IMR-90 (cell line): ENCODE data around the gene GSG1L. TPM values are rescaled to one million over a fixed set of nuclear protein-coding genes. Genes with fewer than 3 reads are reported as not detected.

Source experiments
- ATAC-seq: fragments of 200-7000 bp; cut with Tn5 transposase; 2 replicates; pipeline ENCODE4 v1.9.1; 2020; ENCODE audit warnings: low read depth, mild to moderate bottlenecking, moderate library complexity
- BruUV-seq: library from RNA; stranded (reverse); fragments of 400-500 nt; replicated peaks from 2 replicates; lab custom pipeline; 2021; lab: Mats Ljungman, UMichigan
- CTCF ChIA-PET: fragments of 300-600 bp; formaldehyde crosslinking; extraction: SDS; loops from one replicate; lab custom pipeline; 2021; ENCODE audit warnings: antibody characterized with exemption; lab: Yijun Ruan, JAX
- POLR2A ChIA-PET: fragments of 300-600 bp; sonication (Branson Sonifier 250); formaldehyde crosslinking; loops from one replicate; lab custom pipeline; 2022; ENCODE audit warnings: antibody characterized with exemption; ENCODE audit not compliant: unreplicated experiment; lab: Charles Lee
- DNase-seq: peaks from one replicate; pipeline ENCODE4 v3.0.0; 2013
- H2AFZ ChIP-seq: replicated peaks from 2 replicates; pipeline ENCODE3; 2013; ENCODE audit warnings: low read length, mild to moderate bottlenecking; ENCODE audit not compliant: poor library complexity
- H2AK5ac ChIP-seq: 2 replicates; pipeline ENCODE4 v1.6.1; 2013; ENCODE audit warnings: low read depth, low read length, inconsistent platforms
- H2AK9ac ChIP-seq: replicated peaks from 2 replicates; pipeline ENCODE3; 2013; ENCODE audit warnings: mild to moderate bottlenecking, low read depth, low read length, moderate library complexity; ENCODE audit not compliant: poor library complexity
- H2BK120ac ChIP-seq: 2 replicates; pipeline ENCODE4 v1.6.1; 2013; ENCODE audit warnings: low read depth, low read length, inconsistent platforms
- H2BK15ac ChIP-seq: 3 replicates; pipeline ENCODE4 v1.6.1; 2013; ENCODE audit warnings: low read depth, low read length, inconsistent platforms
- H2BK20ac ChIP-seq: 2 replicates; pipeline ENCODE4 v1.6.1; 2013; ENCODE audit warnings: low read depth, mild to moderate bottlenecking, inconsistent platforms, low read length, moderate library complexity
- H2BK5ac ChIP-seq: 2 replicates; pipeline ENCODE4 v1.6.1; 2013; ENCODE audit warnings: mild to moderate bottlenecking, low read depth, low read length, inconsistent platforms; ENCODE audit not compliant: poor library complexity, severe bottlenecking
- H3K14ac ChIP-seq: replicated peaks from 2 replicates; pipeline ENCODE4 v1.6.1; 2013; ENCODE audit warnings: low read depth, low read length, inconsistent platforms
- H3K18ac ChIP-seq: 2 replicates; pipeline ENCODE4 v1.6.1; 2013; ENCODE audit warnings: low read depth, low read length, control low read depth
- H3K23ac ChIP-seq: 2 replicates; pipeline ENCODE4 v1.6.1; 2013; ENCODE audit warnings: low read depth, low read length, inconsistent platforms
- H3K27ac ChIP-seq: 2 replicates; pipeline ENCODE4 v1.5.1; 2013; ENCODE audit warnings: mild to moderate bottlenecking, control low read depth, low read length; ENCODE audit not compliant: insufficient read depth
- H3K27me3 ChIP-seq: 2 replicates; pipeline ENCODE4 v1.6.1; 2013; ENCODE audit warnings: low read length; ENCODE audit not compliant: control insufficient read depth, insufficient read depth
- H3K36me3 ChIP-seq: 2 replicates; pipeline ENCODE4 v1.6.1; 2013; ENCODE audit warnings: low read length, mixed read lengths; ENCODE audit not compliant: control insufficient read depth, insufficient read depth
- H3K4ac ChIP-seq: 2 replicates; pipeline ENCODE4 v1.6.1; 2013; ENCODE audit warnings: low read depth, low read length, inconsistent platforms
- H3K4me1 ChIP-seq: 2 replicates; pipeline ENCODE4 v1.6.1; 2013; ENCODE audit warnings: low read length, mixed read lengths; ENCODE audit not compliant: control insufficient read depth, insufficient read depth
- H3K4me2 ChIP-seq: 2 replicates; pipeline ENCODE4 v1.6.1; 2013; ENCODE audit warnings: low read depth, mild to moderate bottlenecking, control low read depth, low read length, moderate library complexity
- H3K4me3 ChIP-seq: 2 replicates; pipeline ENCODE4 v1.5.1; 2013; ENCODE audit warnings: low read depth, mild to moderate bottlenecking, control low read depth, low read length, moderate library complexity; ENCODE audit not compliant: insufficient read depth
- H3K56ac ChIP-seq: 2 replicates; pipeline ENCODE4 v1.6.1; 2013; ENCODE audit warnings: low read length, inconsistent platforms; ENCODE audit not compliant: insufficient read depth; ENCODE audit errors: extremely low read depth
- H3K79me1 ChIP-seq, 2 experiments: 2 replicates each; pipeline ENCODE4 v1.6.1; 2013; ENCODE audit warnings: low read length in 2 of 2, inconsistent platforms in 1 of 2, low read depth in 1 of 2
- H3K9ac ChIP-seq: 2 replicates; pipeline ENCODE4 v1.6.1; 2013; ENCODE audit warnings: low read depth, low read length, control low read depth
- H3K9me1 ChIP-seq: 2 replicates; pipeline ENCODE4 v1.6.1; 2013; ENCODE audit warnings: low read length, inconsistent platforms; ENCODE audit not compliant: insufficient read depth
- H3K9me3 ChIP-seq: 2 replicates; pipeline ENCODE4 v1.6.1; 2013; ENCODE audit warnings: low read length; ENCODE audit not compliant: control insufficient read depth, insufficient read depth
- H4K20me1 ChIP-seq: 2 replicates; pipeline ENCODE4 v1.6.1; 2013; ENCODE audit warnings: low read length, inconsistent platforms; ENCODE audit not compliant: insufficient read depth
- H4K5ac ChIP-seq: 2 replicates; pipeline ENCODE4 v1.6.1; 2013; ENCODE audit warnings: mild to moderate bottlenecking, low read depth, low read length, control low read depth
- H4K8ac ChIP-seq, 2 experiments: 2 replicates each; pipeline ENCODE4 v1.6.1; 2013; ENCODE audit warnings: low read depth in 2 of 2, low read length in 2 of 2, control low read depth in 1 of 2, inconsistent platforms in 1 of 2
- H4K91ac ChIP-seq: 2 replicates; pipeline ENCODE4 v1.6.1; 2013; ENCODE audit warnings: low read depth, low read length, inconsistent platforms; ENCODE audit not compliant: insufficient read depth
- CEBPB ChIP-seq: IDR thresholded peaks from 2 replicates; pipeline ENCODE4 v1.6.1; 2012; ENCODE audit warnings: low read depth, low read length, improper control_type of control experiment
- MAFK ChIP-seq: IDR thresholded peaks from 2 replicates; pipeline ENCODE4 v1.6.1; 2012; ENCODE audit warnings: low read depth, low read length, improper control_type of control experiment
- MXI1 ChIP-seq: IDR thresholded peaks from 2 replicates; pipeline ENCODE4 v1.6.1; 2012; ENCODE audit warnings: low read depth, mild to moderate bottlenecking, low read length, moderate library complexity, borderline replicate concordance
- POLR2A ChIP-seq: IDR thresholded peaks from 2 replicates; pipeline ENCODE4 v1.6.1; 2012; ENCODE audit warnings: mild to moderate bottlenecking, low read depth, low read length
- RAD21 ChIP-seq: IDR thresholded peaks from 2 replicates; pipeline ENCODE4 v1.6.1; 2012; ENCODE audit warnings: low read length, improper control_type of control experiment
- RFX5 ChIP-seq: IDR thresholded peaks from 2 replicates; pipeline ENCODE4 v1.8.0; 2012; ENCODE audit warnings: low read depth, mild to moderate bottlenecking, low read length, moderate library complexity
- WGBS, 2 experiments: methylation state at CpG; one replicate each; pipeline versions ENCODE4 v1.1.5 to v1.1.7; 2013; ENCODE audit warnings: missing lambda C conversion rate in 2 of 2; ENCODE audit not compliant: insufficient read length in 1 of 2; ENCODE audit errors: extremely low coverage in 2 of 2; 5-methylcytosine and 5-hydroxymethylcytosine counted together
- dilution Hi-C: fragments of 300-500 bp; cut with HindIII; formaldehyde crosslinking; loops from one replicate; pipeline ENCODE4 v1.14.3; 2018; ENCODE audit warnings: low sequenced_read_pairs; ENCODE audit not compliant: unreplicated experiment
- in situ Hi-C: fragments of 300-500 bp; cut with MboI; formaldehyde crosslinking; loops from 3 replicates; pipeline ENCODE4 v1.14.3; 2019; ENCODE audit warnings: low sequenced_read_pairs, inconsistent platforms, mixed read lengths
- intact Hi-C: fragments of 100-400 bp; cut with micrococcal nuclease; formaldehyde crosslinking; loops from 2 replicates; pipeline ENCODE4 v1.10.0; 2022
- polyA plus RNA-seq, 3 experiments: library from polyadenylated mRNA; depleted of rRNA; stranded (reverse); fragments of >200 nt; gene quantifications; 2 replicates each; pipeline ENCODE4 v1.2.3, GENCODE V29; 2012; ENCODE audit warnings: low replicate concordance in 1 of 3
- total RNA-seq: library from RNA; depleted of rRNA; stranded (reverse); fragments of >200 nt; gene quantifications from 2 replicates; pipeline ENCODE4 v1.2.3, GENCODE V29; 2012
- TF ChIP-seq, protein P1 (sequence below): fragments of 150-350 bp; IDR thresholded peaks from 2 replicates; pipeline ENCODE4 v1.6.1; 2017; ENCODE audit warnings: mild to moderate bottlenecking, antibody characterized with exemption, low read length, low read depth
- TF ChIP-seq, protein P2 (sequence below): fragments of 150-350 bp; IDR thresholded peaks from 2 replicates; pipeline ENCODE4 v1.6.1; 2016; ENCODE audit warnings: low read depth, mild to moderate bottlenecking, low read length, moderate library complexity, borderline replicate concordance

Gene GSG1L
- total and polyA plus RNA-seq, 2 of the 4 experiments (the other 2 are of a cell fraction) = not detected

DNA sequence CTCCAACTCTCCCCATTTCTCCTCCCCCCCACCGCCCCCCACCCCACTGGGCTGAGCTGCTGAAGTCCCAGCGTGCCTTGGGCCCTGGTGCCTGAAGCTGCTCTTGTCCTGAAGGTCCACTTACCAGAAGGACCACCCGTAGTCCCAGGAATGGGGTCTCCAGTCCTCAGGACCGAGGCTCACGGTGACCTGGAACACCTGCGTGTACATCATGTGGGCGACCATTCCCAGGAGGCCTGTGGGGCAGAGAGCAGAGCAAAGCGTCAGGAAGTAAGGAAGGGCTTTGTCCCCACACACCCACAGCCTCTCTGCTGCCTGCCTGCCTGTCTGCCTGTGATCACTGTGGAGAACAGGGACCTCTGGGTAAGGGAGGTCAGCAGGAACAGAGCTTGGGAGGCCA lies 218.7 kb downstream of the GSG1L start:
- no peak overlapping the region for H3K56ac ChIP-seq
- no peak overlapping the region for H4K5ac ChIP-seq
- no peaks in the 10 kb centered on the region for H3K4me1 ChIP-seq
- H3K9me1 ChIP-seq = no peaks in the 10 kb centered on the region
- no peak overlapping the region for H3K4me3 ChIP-seq
- no peak for TF ChIP-seq RAD21
- TF ChIP-seq MXI1 = no peak
- TF ChIP-seq, protein P1, sequence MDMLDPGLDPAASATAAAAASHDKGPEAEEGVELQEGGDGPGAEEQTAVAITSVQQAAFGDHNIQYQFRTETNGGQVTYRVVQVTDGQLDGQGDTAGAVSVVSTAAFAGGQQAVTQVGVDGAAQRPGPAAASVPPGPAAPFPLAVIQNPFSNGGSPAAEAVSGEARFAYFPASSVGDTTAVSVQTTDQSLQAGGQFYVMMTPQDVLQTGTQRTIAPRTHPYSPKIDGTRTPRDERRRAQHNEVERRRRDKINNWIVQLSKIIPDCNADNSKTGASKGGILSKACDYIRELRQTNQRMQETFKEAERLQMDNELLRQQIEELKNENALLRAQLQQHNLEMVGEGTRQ = no peak
- TF ChIP-seq RFX5 = no peak
- TF ChIP-seq POLR2A = no peak
- no peak for TF ChIP-seq CEBPB
- TF ChIP-seq MAFK = no peak
- TF ChIP-seq, protein P2, sequence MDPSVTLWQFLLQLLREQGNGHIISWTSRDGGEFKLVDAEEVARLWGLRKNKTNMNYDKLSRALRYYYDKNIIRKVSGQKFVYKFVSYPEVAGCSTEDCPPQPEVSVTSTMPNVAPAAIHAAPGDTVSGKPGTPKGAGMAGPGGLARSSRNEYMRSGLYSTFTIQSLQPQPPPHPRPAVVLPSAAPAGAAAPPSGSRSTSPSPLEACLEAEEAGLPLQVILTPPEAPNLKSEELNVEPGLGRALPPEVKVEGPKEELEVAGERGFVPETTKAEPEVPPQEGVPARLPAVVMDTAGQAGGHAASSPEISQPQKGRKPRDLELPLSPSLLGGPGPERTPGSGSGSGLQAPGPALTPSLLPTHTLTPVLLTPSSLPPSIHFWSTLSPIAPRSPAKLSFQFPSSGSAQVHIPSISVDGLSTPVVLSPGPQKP = no peak
- H4K20me1 ChIP-seq = no peaks in the 10 kb centered on the region
- no peaks in the 10 kb centered on the region for H3K36me3 ChIP-seq
- no peak overlapping the region for H2BK15ac ChIP-seq
- dilution Hi-C loops (no loop called here), intact Hi-C loops (no loop called here), in situ Hi-C loops (no loop called here)
- H3K27me3 ChIP-seq = peaks cover 11% of the 10 kb centered on the region
- no peak overlapping the region for H3K4me2 ChIP-seq
- no peak overlapping the region for H3K9ac ChIP-seq
- H2BK5ac ChIP-seq = no peak overlapping the region
- WGBS, 2 experiments = 40% methylated on average over 2 of the region's 8 CpGs; no CpG with 5 or more reads in 1 of the 2 experiments
- H2AFZ ChIP-seq = no peak overlapping the region
- DNase-seq (no peak), ATAC-seq (no peak)
- H3K4ac ChIP-seq = no peak overlapping the region
- no peaks in the 10 kb centered on the region for H3K79me1 ChIP-seq
- no peak overlapping the region for H3K27ac ChIP-seq
- no peak overlapping the region for H3K18ac ChIP-seq
- no peak overlapping the region for H3K14ac ChIP-seq
- BruUV-seq = no TSS peak
- no peak overlapping the region for H4K91ac ChIP-seq
- no peaks in the 10 kb centered on the region for H3K9me3 ChIP-seq
- H2BK20ac ChIP-seq = no peak overlapping the region
- no peak overlapping the region for H2BK120ac ChIP-seq
- ChIA-PET CTCF (no interaction called here), POLR2A (no interaction called here)
- no peak overlapping the region for H2AK9ac ChIP-seq
- no peak overlapping the region for H3K23ac ChIP-seq
- H4K8ac ChIP-seq = no peak overlapping the region
- no peak overlapping the region for H2AK5ac ChIP-seq
